Endothelial cell of umbilical vein (primary cell): Measurements from ENCODE around the gene BARX1. TPM values are rescaled to one million over a fixed set of nuclear protein-coding genes. Genes with fewer than 3 reads are reported as not detected.

Source experiments
- BruUV-seq: library from RNA; stranded (reverse); fragments of 400-500 nt; replicated peaks from 2 replicates; lab custom pipeline; 2021; lab: Mats Ljungman, UMichigan
- CTCF ChIA-PET: fragments of 300-600, 350-600 bp; sonication (Branson Sonifier 250); formaldehyde crosslinking; loops from one replicate; lab custom pipeline; 2021; ENCODE audit warnings: antibody characterized with exemption, inconsistent platforms; lab: Charles Lee
- POLR2A ChIA-PET: fragments of 300-600, 350-600 bp; sonication (Branson Sonifier 250); formaldehyde crosslinking; loops from one replicate; lab custom pipeline; 2021; ENCODE audit warnings: antibody characterized with exemption, inconsistent platforms; lab: Charles Lee
- DNase-seq: peaks from one replicate; pipeline ENCODE4 v3.0.0-alpha.2; 2011; ENCODE audit warnings: low read depth, low spot score
- FAIRE-seq: peaks from 2 replicates; lab custom pipeline; 2011; peaks lifted over from hg19 to GRCh38; lab: Jason Lieb, UNC
- H2AFZ ChIP-seq: 2 replicates; pipeline ENCODE4 v1.6.0; 2012; ENCODE audit warnings: low read depth, low read length, control low read depth, inconsistent platforms
- H3K27ac ChIP-seq: 2 replicates; pipeline ENCODE4 v1.5.1; 2011; ENCODE audit warnings: low read depth, mild to moderate bottlenecking, control low read depth, low read length, moderate library complexity; ENCODE audit not compliant: insufficient read depth
- H3K27me3 ChIP-seq, 2 experiments: 2 replicates each; pipeline versions ENCODE4 v1.6.0 to v1.6.1; 2011; ENCODE audit warnings: low read length in 2 of 2, mixed read lengths in 1 of 2; ENCODE audit not compliant: control insufficient read depth in 2 of 2, insufficient read depth in 2 of 2
- H3K36me3 ChIP-seq, 2 experiments: 2 replicates in 1 of 2; 3 replicates in 1 of 2; pipeline ENCODE4 v1.5.1; 2011; ENCODE audit warnings: low read length in 2 of 2, mild to moderate bottlenecking in 1 of 2, moderate library complexity in 1 of 2; ENCODE audit not compliant: control insufficient read depth in 2 of 2, insufficient read depth in 2 of 2; ENCODE audit errors: extremely low read depth in 1 of 2
- H3K4me1 ChIP-seq: 3 replicates; pipeline ENCODE4 v1.5.1; 2011; ENCODE audit warnings: mild to moderate bottlenecking, low read length; ENCODE audit not compliant: control insufficient read depth, insufficient read depth; ENCODE audit errors: extremely low read depth
- H3K4me2 ChIP-seq: 2 replicates; pipeline ENCODE4 v1.6.1; 2011; ENCODE audit warnings: low read length, control low read depth, mixed read lengths; ENCODE audit not compliant: insufficient read depth
- H3K4me3 ChIP-seq, 3 experiments: fragments of 200-600 bp in 1 of 3; sonication (generic), shearing (Covaris generic) in 1 of 3; replicated peaks in 1 of 3; 2 replicates each; pipeline ENCODE4 v1.5.1; 2011 to 2016; ENCODE audit warnings: control low read depth in 3 of 3, low read length in 3 of 3, mild to moderate bottlenecking in 2 of 3, inconsistent platforms in 1 of 3, low read depth in 1 of 3, moderate library complexity in 1 of 3; ENCODE audit not compliant: insufficient read depth in 1 of 3
- H3K79me2 ChIP-seq: 2 replicates; pipeline ENCODE4 v1.6.0; 2012; ENCODE audit warnings: low read length, inconsistent platforms; ENCODE audit not compliant: control insufficient read depth, insufficient read depth
- H3K9ac ChIP-seq: replicated peaks from 2 replicates; pipeline ENCODE3; 2011; ENCODE audit warnings: low read length, control low read depth; ENCODE audit not compliant: insufficient read depth; ENCODE audit errors: extremely low read depth
- H3K9me1 ChIP-seq: replicated peaks from 3 replicates; pipeline ENCODE4 v1.6.0; 2011; ENCODE audit warnings: mild to moderate bottlenecking, low read length; ENCODE audit not compliant: control insufficient read depth, insufficient read depth; ENCODE audit errors: extremely low read depth
- H3K9me3 ChIP-seq: replicated peaks from 2 replicates; pipeline ENCODE4 v1.5.1; 2012; ENCODE audit warnings: low read length, inconsistent platforms; ENCODE audit not compliant: control insufficient read depth, insufficient read depth
- H4K20me1 ChIP-seq: replicated peaks from 2 replicates; pipeline ENCODE3; 2011; ENCODE audit warnings: mild to moderate bottlenecking, low read length; ENCODE audit not compliant: control insufficient read depth, insufficient read depth; ENCODE audit errors: extremely low read depth
- CTCF ChIP-seq, 2 donors: IDR thresholded peaks; 1 replicate in 1 of 2; 2 replicates in 1 of 2; pipeline ENCODE4 v1.5.1; 2011; ENCODE audit warnings: low read length in 2 of 2, mild to moderate bottlenecking in 2 of 2, moderate library complexity in 2 of 2, control low read depth in 1 of 2, inconsistent platforms in 1 of 2, low read depth in 1 of 2; ENCODE audit not compliant: insufficient read depth in 1 of 2; ENCODE audit errors: extremely low read depth in 1 of 2
- GATA2 ChIP-seq: IDR thresholded peaks from 2 replicates; pipeline ENCODE4 v1.7.0; 2011; ENCODE audit warnings: low read depth, mild to moderate bottlenecking, moderate library complexity, mixed read lengths, low read length; ENCODE audit not compliant: insufficient read length, insufficient read depth
- JUN ChIP-seq: IDR thresholded peaks from 2 replicates; pipeline ENCODE4 v1.6.1; 2011; ENCODE audit warnings: borderline replicate concordance, low read depth; ENCODE audit not compliant: insufficient read length, insufficient read depth
- MAX ChIP-seq: IDR thresholded peaks from 2 replicates; pipeline ENCODE4 v1.6.1; 2011; ENCODE audit not compliant: insufficient read depth, insufficient read length
- MYC ChIP-seq: IDR thresholded peaks from one replicate; pipeline ENCODE4 v1.6.1; 2011; ENCODE audit warnings: mild to moderate bottlenecking, low read depth, low read length
- POLR2A ChIP-seq: IDR thresholded peaks from 2 replicates; pipeline ENCODE4 v1.6.1; 2012; ENCODE audit warnings: low read depth, mild to moderate bottlenecking, control low read depth, low read length
- POLR2AphosphoS5 ChIP-seq: IDR thresholded peaks from 2 replicates; pipeline ENCODE4 v1.6.1; 2012; ENCODE audit warnings: low read depth, mild to moderate bottlenecking, control low read depth, low read length, moderate library complexity; ENCODE audit not compliant: insufficient read depth
- dilution Hi-C: fragments of 300-500 bp; cut with MboI; formaldehyde crosslinking; loops from one replicate; pipeline ENCODE4 v1.15.0; 2019; ENCODE audit warnings: low sequenced_read_pairs; ENCODE audit not compliant: extremely low pct_ligation_motif_present
- intact Hi-C: fragments of 100-400 bp; cut with micrococcal nuclease; formaldehyde crosslinking; loops from one replicate; pipeline ENCODE4 v1.10.0; 2022
- polyA plus RNA-seq, 4 experiments: library from polyadenylated mRNA; depleted of rRNA in 3 of 4; stranded (reverse) in 3 of 4; unstranded in 1 of 4; fragments of >200 nt; gene quantifications; 2 replicates each; pipeline versions ENCODE4 v1.2.1 to v1.2.3, GENCODE V29; 2011 to 2012; ENCODE audit warnings: missing spikeins in 1 of 4
- total RNA-seq: library from RNA; stranded (reverse); gene quantifications from 2 replicates; pipeline ENCODE4 v1.2.3, GENCODE V29; 2021

Gene BARX1
- total and polyA plus RNA-seq, 2 donors (not counting 3 experiments of a cell fraction or from before 2014, with no cell fraction given) = not detected

GRCh38 chr9:94002316-94003140 lies 47.4 kb upstream of the BARX1 start:
- Histone ChIP-seq H3K9me3 (no peaks in the 10 kb centered on the region), H3K36me3 (no peaks in the 10 kb centered on the region), H3K27ac (no peak overlapping the region), H3K27me3 (peaks cover 9 to 18% of the 10 kb centered on the region in 2 experiments), H4K20me1 (no peaks in the 10 kb centered on the region), H3K9ac (no peak overlapping the region), H3K4me1 (no peaks in the 10 kb centered on the region), H3K9me1 (no peaks in the 10 kb centered on the region), H3K4me2 (no peak overlapping the region), H3K4me3 (no peak overlapping the region), H2AFZ (no peak overlapping the region), H3K79me2 (no peaks in the 10 kb centered on the region)
- TF ChIP-seq POLR2A (no peak), MYC (no peak), CTCF (IDR thresholded peaks at IDR 0.05; ENCODE audit: extremely low read depth in 1 of 2, insufficient read depth in 1 of 2, low read depth in 1 of 2, low read length in 2 of 2) (peak; percentile 61 to 77)
- no TSS peak for BruUV-seq
- ChIA-PET POLR2A (no interaction called here), CTCF (interaction anchor here (1.0 to 5.4 kb wide), 8 partner anchors 9 to 321 kb away, joined by 3 to 61 read pairs (median 9); no protein-coding TSS in a partner anchor)
- FAIRE-seq (peak; percentile 79), DNase-seq (peak; percentile 57)
- dilution Hi-C loops (no loop called here), intact Hi-C loops (loop anchor here (1.0 kb wide), 1 partner anchor 320 kb away; no protein-coding TSS in a partner anchor)

GRCh38 chr9:93996863-93997262 lies 41.7 kb upstream of the BARX1 start:
- H2AFZ ChIP-seq = no peak overlapping the region
- H3K9me1 ChIP-seq = no peaks in the 10 kb centered on the region
- H3K27me3 ChIP-seq = peaks cover 9 to 18% of the 10 kb centered on the region in 2 experiments
- H3K4me1 ChIP-seq = no peaks in the 10 kb centered on the region
- no peaks in the 10 kb centered on the region for H3K9me3 ChIP-seq
- dilution Hi-C loops (no loop called here), intact Hi-C loops (no loop called here)
- H3K36me3 ChIP-seq = no peaks in the 10 kb centered on the region
- DNase-seq (no peak), FAIRE-seq (no peak)
- ChIA-PET CTCF (no interaction called here), POLR2A (no interaction called here)
- H4K20me1 ChIP-seq = no peaks in the 10 kb centered on the region
- TF ChIP-seq MAX = no peak
- no peak for TF ChIP-seq JUN
- no peak for TF ChIP-seq CTCF (IDR thresholded peaks at IDR 0.05; ENCODE audit: extremely low read depth in 1 of 2, insufficient read depth in 1 of 2, low read depth in 1 of 2, low read length in 2 of 2)
- no peak for TF ChIP-seq POLR2AphosphoS5
- TF ChIP-seq GATA2 = no peak
- TF ChIP-seq MYC = no peak
- no peak overlapping the region for H3K9ac ChIP-seq
- no peak overlapping the region for H3K4me2 ChIP-seq
- H3K79me2 ChIP-seq = no peaks in the 10 kb centered on the region
- H3K4me3 ChIP-seq = no peak overlapping the region
- no TSS peak for BruUV-seq
- H3K27ac ChIP-seq = no peak overlapping the region
